ENCODE data around the gene REPIN1.

Gene REPIN1

GRCh38 chr7:150402671-150403321 lies 34.2 kb downstream of the REPIN1 start:
- Histone ChIP-seq H3K27ac (ENCODE audit: low read length) (no peak overlapping the region), H3K9me3 (replicated peaks; ENCODE audit: insufficient read depth, low read length) (no peaks in the 10 kb centered on the region), H3K4me2 (ENCODE audit: low read depth, low read length) (no peak overlapping the region), H3K79me2 (ENCODE audit: low read length) (peaks cover 37% of the 10 kb centered on the region), H3K4me1 (ENCODE audit: low read length) (peaks cover 34% of the 10 kb centered on the region), H2AFZ (ENCODE audit: low read length) (no peak overlapping the region), H3K9ac (ENCODE audit: low read length) (no peak overlapping the region), H4K20me1 (ENCODE audit: insufficient read depth, low read length) (no peaks in the 10 kb centered on the region), H3K4me3 (ENCODE audit: low read length) (no peak overlapping the region), H3K27me3 (replicated peaks; ENCODE audit: insufficient read depth, low read length) (no peaks in the 10 kb centered on the region), H3K9me2 (replicated peaks; ENCODE audit: insufficient read depth, low read length) (no peaks in the 10 kb centered on the region), H3F3A (ENCODE audit: insufficient read depth, low read length) (peaks cover 32% of the 10 kb centered on the region), H3K36me3 (replicated peaks; ENCODE audit: insufficient read depth, low read length) (no peaks in the 10 kb centered on the region)
- DNase-seq, result no peak
- no peak for TF ChIP-seq EZH2phosphoT487 (IDR thresholded peaks at IDR 0.05; ENCODE audit: low read length)
- TF ChIP-seq EZH2 (optimal IDR thresholded peaks at IDR 0.05; ENCODE audit: low read depth, low read length), result no peak
- TF ChIP-seq, protein P1, sequence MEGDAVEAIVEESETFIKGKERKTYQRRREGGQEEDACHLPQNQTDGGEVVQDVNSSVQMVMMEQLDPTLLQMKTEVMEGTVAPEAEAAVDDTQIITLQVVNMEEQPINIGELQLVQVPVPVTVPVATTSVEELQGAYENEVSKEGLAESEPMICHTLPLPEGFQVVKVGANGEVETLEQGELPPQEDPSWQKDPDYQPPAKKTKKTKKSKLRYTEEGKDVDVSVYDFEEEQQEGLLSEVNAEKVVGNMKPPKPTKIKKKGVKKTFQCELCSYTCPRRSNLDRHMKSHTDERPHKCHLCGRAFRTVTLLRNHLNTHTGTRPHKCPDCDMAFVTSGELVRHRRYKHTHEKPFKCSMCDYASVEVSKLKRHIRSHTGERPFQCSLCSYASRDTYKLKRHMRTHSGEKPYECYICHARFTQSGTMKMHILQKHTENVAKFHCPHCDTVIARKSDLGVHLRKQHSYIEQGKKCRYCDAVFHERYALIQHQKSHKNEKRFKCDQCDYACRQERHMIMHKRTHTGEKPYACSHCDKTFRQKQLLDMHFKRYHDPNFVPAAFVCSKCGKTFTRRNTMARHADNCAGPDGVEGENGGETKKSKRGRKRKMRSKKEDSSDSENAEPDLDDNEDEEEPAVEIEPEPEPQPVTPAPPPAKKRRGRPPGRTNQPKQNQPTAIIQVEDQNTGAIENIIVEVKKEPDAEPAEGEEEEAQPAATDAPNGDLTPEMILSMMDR (IDR thresholded peaks at IDR 0.05; ENCODE audit: low read length), result no peak

DNA sequence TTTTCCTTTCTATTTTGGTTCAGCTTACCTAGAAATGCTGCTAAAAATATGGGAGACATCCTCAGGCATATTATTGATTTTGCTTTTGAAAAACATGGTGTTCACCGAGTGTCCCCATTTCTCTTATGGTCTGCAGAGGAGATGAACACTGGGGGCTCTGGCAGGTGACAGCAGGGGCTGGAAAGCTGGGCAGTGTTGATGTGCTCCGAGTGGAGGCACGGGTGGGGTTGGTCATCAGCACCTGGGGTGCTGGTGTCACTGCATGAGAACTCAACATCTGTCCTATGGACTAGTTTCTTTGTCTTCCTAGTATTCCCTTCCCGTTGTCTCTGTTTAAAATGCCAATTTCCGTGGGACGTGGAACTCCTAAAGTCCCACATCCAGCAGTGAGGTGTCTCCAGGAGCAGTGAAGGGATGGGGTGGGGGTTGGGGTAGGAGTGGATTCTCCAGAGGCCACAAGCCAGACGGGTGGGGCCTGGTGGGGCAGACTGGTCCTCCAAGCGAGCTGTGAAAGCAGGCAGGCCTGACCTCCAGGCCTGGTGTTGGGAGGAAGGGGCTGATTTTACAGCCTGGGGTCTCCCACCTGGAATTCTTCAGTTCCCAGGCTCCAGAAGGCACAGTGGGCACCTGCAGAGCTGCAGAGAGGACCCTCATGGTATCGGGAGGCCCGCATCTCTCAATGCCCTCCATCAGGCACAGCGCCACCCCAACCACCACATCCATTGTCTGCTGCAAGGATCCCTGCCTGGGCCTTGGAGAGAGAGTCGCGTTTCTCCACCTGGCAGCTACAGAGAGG lies 35.0 kb downstream of the REPIN1 start:
- Histone ChIP-seq H3K27me3 (replicated peaks; ENCODE audit: insufficient read depth, low read length) (no peaks in the 10 kb centered on the region), H2AFZ (ENCODE audit: low read length) (peak overlapping the region; percentile 75; the same call in 1 of the 2 replicates), H3K79me2 (ENCODE audit: low read length) (peaks cover 44% of the 10 kb centered on the region), H3K27ac (ENCODE audit: low read length) (peak overlapping the region; percentile 98; the same call in 1 of the 2 replicates), H3K4me1 (ENCODE audit: low read length) (peaks cover 39% of the 10 kb centered on the region), H3K4me3 (ENCODE audit: low read length) (peak overlapping the region; percentile 70; the same call in 1 of the 2 replicates), H4K20me1 (ENCODE audit: insufficient read depth, low read length) (no peaks in the 10 kb centered on the region), H3K9me2 (replicated peaks; ENCODE audit: insufficient read depth, low read length) (no peaks in the 10 kb centered on the region), H3K4me2 (ENCODE audit: low read depth, low read length) (peak overlapping the region; percentile 98), H3K9ac (ENCODE audit: low read length) (peak overlapping the region; percentile 92; the same call in 1 of the 2 replicates), H3F3A (ENCODE audit: insufficient read depth, low read length) (peaks cover 32% of the 10 kb centered on the region), H3K9me3 (replicated peaks; ENCODE audit: insufficient read depth, low read length) (no peaks in the 10 kb centered on the region), H3K36me3 (replicated peaks; ENCODE audit: insufficient read depth, low read length) (no peaks in the 10 kb centered on the region; the same call in 1 of the 2 replicates)
- DNase-seq, result no peak
- TF ChIP-seq EZH2phosphoT487 (IDR thresholded peaks at IDR 0.05; ENCODE audit: low read length) (no peak), EZH2 (optimal IDR thresholded peaks at IDR 0.05; ENCODE audit: low read depth, low read length) (no peak)
- TF ChIP-seq, protein P1 (IDR thresholded peaks at IDR 0.05; ENCODE audit: low read length), result no peak

DNA sequence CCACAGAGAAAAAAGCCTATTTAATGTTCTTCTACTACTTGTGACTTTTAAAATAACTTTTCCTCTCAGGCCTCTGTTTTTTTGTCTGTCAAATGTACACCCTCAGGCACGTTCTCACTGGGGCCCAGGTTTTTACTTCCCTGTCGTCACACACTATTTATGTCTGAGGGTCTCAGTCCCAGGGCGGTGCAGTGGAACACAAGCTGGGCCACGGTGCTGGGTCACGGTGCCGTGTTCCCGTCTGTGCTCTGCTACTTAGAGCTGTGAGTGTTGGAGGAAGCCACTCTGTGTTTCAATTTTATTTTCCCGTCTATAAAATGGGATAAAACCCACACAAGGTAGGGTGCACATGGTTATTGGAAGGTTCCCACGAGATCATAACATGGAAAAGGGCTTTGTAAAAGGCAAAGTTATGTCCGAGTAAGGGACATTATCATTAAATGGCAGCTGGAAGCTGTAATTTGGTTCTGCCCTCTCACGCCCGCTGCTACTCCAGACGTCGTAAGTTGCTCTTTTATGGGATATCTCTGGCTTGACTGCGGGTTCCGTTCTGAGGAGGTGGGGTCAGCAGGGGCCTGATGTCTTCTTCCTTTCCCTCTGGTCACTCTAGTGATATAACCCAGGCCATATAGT lies 35.7 kb downstream of the REPIN1 start:
- H3K9ac ChIP-seq (ENCODE audit: low read length), result peak overlapping the region; percentile 92
- peaks cover 32% of the 10 kb centered on the region for H3F3A ChIP-seq (ENCODE audit: insufficient read depth, low read length)
- DNase-seq, result peak; percentile 57
- peak overlapping the region; percentile 98 for H3K4me2 ChIP-seq (ENCODE audit: low read depth, low read length)
- H3K4me1 ChIP-seq (ENCODE audit: low read length), result peaks cover 42% of the 10 kb centered on the region
- no peaks in the 10 kb centered on the region; the same call in 1 of the 2 replicates for H3K36me3 ChIP-seq (replicated peaks; ENCODE audit: insufficient read depth, low read length)
- H3K27ac ChIP-seq (ENCODE audit: low read length), result peak overlapping the region; percentile 98
- peak overlapping the region; percentile 75 for H2AFZ ChIP-seq (ENCODE audit: low read length)
- H3K9me2 ChIP-seq (replicated peaks; ENCODE audit: insufficient read depth, low read length), result no peaks in the 10 kb centered on the region
- TF ChIP-seq EZH2phosphoT487 (IDR thresholded peaks at IDR 0.05; ENCODE audit: low read length), result no peak
- TF ChIP-seq, protein P1 (IDR thresholded peaks at IDR 0.05; ENCODE audit: low read length), result no peak
- TF ChIP-seq EZH2 (optimal IDR thresholded peaks at IDR 0.05; ENCODE audit: low read depth, low read length), result no peak
- H3K79me2 ChIP-seq (ENCODE audit: low read length), result peaks cover 52% of the 10 kb centered on the region
- no peaks in the 10 kb centered on the region for H3K27me3 ChIP-seq (replicated peaks; ENCODE audit: insufficient read depth, low read length)
- H3K9me3 ChIP-seq (replicated peaks; ENCODE audit: insufficient read depth, low read length), result no peaks in the 10 kb centered on the region
- H4K20me1 ChIP-seq (ENCODE audit: insufficient read depth, low read length), result no peaks in the 10 kb centered on the region
- H3K4me3 ChIP-seq (ENCODE audit: low read length), result peak overlapping the region; percentile 70

Measured in MM.1S (cell line).